WTC11 (cell line): ENCODE measurements around the gene IL4R. TPM values are rescaled to one million over a fixed set of nuclear protein-coding genes. Genes with fewer than 3 reads are reported as not detected.

Experiments
- ATF3 ChIP-seq: sonication (generic); formaldehyde crosslinking; conservative IDR thresholded peaks from 2 replicates; pipeline ENCODE4 v1.8.1; 2022; ENCODE audit warnings: mild to moderate bottlenecking, missing genetic modification reagents
- CDX4 ChIP-seq: fragments of 250-450 bp; sonication (Bioruptor Pico); IDR thresholded peaks from 2 replicates; pipeline ENCODE4 v1.9.0; 2021; ENCODE audit warnings: moderate library complexity, mild to moderate bottlenecking, inconsistent platforms, borderline replicate concordance
- FOXP1 ChIP-seq: sonication (generic); formaldehyde crosslinking; IDR thresholded peaks from 2 replicates; pipeline ENCODE4 v1.8.0; 2022; ENCODE audit warnings: missing genetic modification reagents, mild to moderate bottlenecking, moderate library complexity, borderline replicate concordance
- GRHL2 ChIP-seq: fragments of 250-450 bp; sonication (Bioruptor Pico); IDR thresholded peaks from 2 replicates; pipeline ENCODE4 v1.8.0; 2022; ENCODE audit warnings: mild to moderate bottlenecking, moderate library complexity; ENCODE audit not compliant: insufficient replicate concordance, severe bottlenecking
- GTF2I ChIP-seq: fragments of 250-450 bp; sonication (Bioruptor Pico); conservative IDR thresholded peaks from 2 replicates; pipeline ENCODE4 v1.4.0; 2021; ENCODE audit warnings: mild to moderate bottlenecking
- HMGXB4 ChIP-seq: sonication (generic); formaldehyde crosslinking; IDR thresholded peaks from 2 replicates; pipeline ENCODE4 v1.8.1; 2023; ENCODE audit warnings: mild to moderate bottlenecking, moderate library complexity, missing genetic modification reagents
- MAX ChIP-seq: sonication (generic); formaldehyde crosslinking; IDR thresholded peaks from 2 replicates; pipeline ENCODE4 v1.8.0; 2022; ENCODE audit warnings: mild to moderate bottlenecking, missing genetic modification reagents
- MLX ChIP-seq: sonication (generic); formaldehyde crosslinking; IDR thresholded peaks from 2 replicates; pipeline ENCODE4 v1.8.1; 2023; ENCODE audit warnings: mild to moderate bottlenecking, missing genetic modification reagents, moderate library complexity
- MXD4 ChIP-seq: fragments of 250-450 bp; sonication (Bioruptor Pico); IDR thresholded peaks from 2 replicates; pipeline ENCODE4 v1.8.0; 2021; ENCODE audit warnings: mild to moderate bottlenecking, moderate library complexity, borderline replicate concordance
- NFYB ChIP-seq: sonication (generic); formaldehyde crosslinking; conservative IDR thresholded peaks from 2 replicates; pipeline ENCODE4 v1.8.0; 2022; ENCODE audit warnings: low read depth, missing genetic modification reagents
- NR1H2 ChIP-seq: sonication (generic); formaldehyde crosslinking; IDR thresholded peaks from 2 replicates; pipeline ENCODE4 v1.9.0; 2021; ENCODE audit warnings: mild to moderate bottlenecking, moderate library complexity, missing genetic modification reagents
- NR2C2 ChIP-seq: sonication (generic); formaldehyde crosslinking; IDR thresholded peaks from 2 replicates; pipeline ENCODE4 v1.8.0; 2022; ENCODE audit warnings: mild to moderate bottlenecking, missing genetic modification reagents
- PRDM15 ChIP-seq: sonication (generic); formaldehyde crosslinking; IDR thresholded peaks from 2 replicates; pipeline ENCODE4 v1.8.0; 2022; ENCODE audit warnings: missing genetic modification reagents
- PRRX2 ChIP-seq: fragments of 250-450 bp; sonication (Bioruptor Pico); IDR thresholded peaks from 2 replicates; pipeline ENCODE4 v1.8.0; 2021; ENCODE audit warnings: mild to moderate bottlenecking
- RELA ChIP-seq: sonication (generic); formaldehyde crosslinking; IDR thresholded peaks from 2 replicates; pipeline ENCODE4 v1.8.1; 2022; ENCODE audit warnings: missing genetic modification reagents, mild to moderate bottlenecking, borderline replicate concordance
- SMAD3 ChIP-seq: sonication (generic); formaldehyde crosslinking; IDR thresholded peaks from 2 replicates; pipeline ENCODE4 v1.8.0; 2022; ENCODE audit warnings: missing genetic modification reagents, mild to moderate bottlenecking, borderline replicate concordance
- TEAD1 ChIP-seq: sonication (generic); formaldehyde crosslinking; IDR thresholded peaks from 2 replicates; pipeline ENCODE4 v1.8.0; 2022; ENCODE audit warnings: mild to moderate bottlenecking, missing genetic modification reagents
- TEAD4 ChIP-seq: sonication (generic); formaldehyde crosslinking; IDR thresholded peaks from 2 replicates; pipeline ENCODE4 v1.8.0; 2022; ENCODE audit warnings: mild to moderate bottlenecking, missing genetic modification reagents
- USF1 ChIP-seq: sonication (generic); formaldehyde crosslinking; IDR thresholded peaks from 2 replicates; pipeline ENCODE4 v1.8.0; 2022; ENCODE audit warnings: mild to moderate bottlenecking, missing genetic modification reagents
- ZNF219 ChIP-seq: sonication (generic); formaldehyde crosslinking; IDR thresholded peaks from 2 replicates; pipeline ENCODE4 v1.8.0; 2023; ENCODE audit warnings: missing genetic modification reagents, mild to moderate bottlenecking, borderline replicate concordance
- ZNF396 ChIP-seq: fragments of 250-450 bp; sonication (Bioruptor Pico); IDR thresholded peaks from 2 replicates; pipeline ENCODE4 v1.8.0; 2021; ENCODE audit warnings: mild to moderate bottlenecking, moderate library complexity, borderline replicate concordance
- ZNF425 ChIP-seq: fragments of 250-450 bp; sonication (Bioruptor Pico); conservative IDR thresholded peaks from 2 replicates; pipeline ENCODE4 v1.9.0; 2021; ENCODE audit warnings: mild to moderate bottlenecking
- ZNF512 ChIP-seq: sonication (generic); formaldehyde crosslinking; IDR thresholded peaks from 2 replicates; pipeline ENCODE4 v1.8.1; 2022; ENCODE audit warnings: missing genetic modification reagents, borderline replicate concordance
- ZNF671 ChIP-seq: fragments of 250-450 bp; sonication (Bioruptor Pico); IDR thresholded peaks from 2 replicates; pipeline ENCODE4 v1.8.0; 2021; ENCODE audit warnings: mild to moderate bottlenecking
- total RNA-seq: library from RNA; stranded (reverse); gene quantifications from 3 replicates; pipeline ENCODE4 v1.2.3, GENCODE V29; 2021

The IL4R gene
- total RNA-seq, 1 experiment from 2014 or later: 28.7 TPM

- no peak for TF ChIP-seq ZNF512 (CRISPR knock-in tag)
- peak; percentile 71 for TF ChIP-seq NFYB (CRISPR knock-in tag)
- TF ChIP-seq NR2C2 (CRISPR knock-in tag): no peak
- TF ChIP-seq SMAD3: no peak
- no peak for TF ChIP-seq ZNF671 (CRISPR knock-in tag)
- TF ChIP-seq HMGXB4 (CRISPR knock-in tag): no peak
- no peak for TF ChIP-seq GRHL2 (CRISPR knock-in tag)
- no peak for TF ChIP-seq MXD4
- no peak for TF ChIP-seq PRDM15
- peak; percentile 96 for TF ChIP-seq USF1 (CRISPR knock-in tag)
- TF ChIP-seq MLX: no peak
- TF ChIP-seq NR1H2 (CRISPR knock-in tag): no peak
- TF ChIP-seq RELA (CRISPR knock-in tag): no peak
- no peak for TF ChIP-seq ZNF396 (CRISPR knock-in tag)
- TF ChIP-seq FOXP1: no peak
- no peak for TF ChIP-seq PRRX2 (CRISPR knock-in tag)
- TF ChIP-seq ZNF219 (CRISPR knock-in tag): no peak
- no peak for TF ChIP-seq ZNF425 (CRISPR knock-in tag)
- no peak for TF ChIP-seq GTF2I (CRISPR knock-in tag)
- 0 out of 2 replicates have a peak, but pooled peaks have one; percentile 35 for TF ChIP-seq TEAD1
- no peak for TF ChIP-seq CDX4 (CRISPR knock-in tag)
- TF ChIP-seq ATF3: no peak
- no peak for TF ChIP-seq TEAD4 (CRISPR knock-in tag)
- TF ChIP-seq MAX (CRISPR knock-in tag): peak; percentile 64; the same call in 1 of the 2 replicates
These were observed 61.1 kb downstream of the IL4R start (continued) for GRCh38 chr16:27374804-27375425.
